Adrenal gland (tissue), 12 donors: ENCODE measurements around the gene GFM1. TPM values are rescaled to one million over a fixed set of nuclear protein-coding genes. Genes with fewer than 3 reads are reported as not detected.

Experiments
- DNase-seq, 7 donors: peaks; one replicate each; pipeline ENCODE4 v3.0.0-alpha.2; 2019 to 2020
- H3K27ac ChIP-seq, 5 donors: fragments of 200-600 bp; sonication (generic) in 4 of 5; 1 replicate in 3 of 5; 2 replicates in 2 of 5; pipeline versions ENCODE4 v1.5.1 to v1.8.0; 2016 to 2020; ENCODE audit warnings: mild to moderate bottlenecking in 1 of 5
- H3K27me3 ChIP-seq: fragments of 200-600 bp; 2 replicates; pipeline ENCODE4 v1.8.0; 2021
- H3K36me3 ChIP-seq, 2 donors: fragments of 200-600 bp; replicated peaks in 1 of 2; 1 replicate in 1 of 2; 2 replicates in 1 of 2; pipeline versions ENCODE4 v1.5.1 to v1.8.0; 2018 to 2022
- H3K4me1 ChIP-seq, 2 donors: fragments of 200-600 bp; replicated peaks in 1 of 2; 1 replicate in 1 of 2; 2 replicates in 1 of 2; pipeline versions ENCODE4 v1.5.1 to v1.8.0; 2018 to 2021
- H3K4me3 ChIP-seq, 4 donors: fragments of 200-600 bp; sonication (generic) in 3 of 4; one replicate each; pipeline ENCODE4 v1.5.1; 2016 to 2018
- H3K9me3 ChIP-seq, 3 donors: fragments of 200-600 bp; sonication (generic) in 1 of 3; replicated peaks in 1 of 3; 1 replicate in 2 of 3; 2 replicates in 1 of 3; pipeline versions ENCODE4 v1.5.1 to v1.8.0; 2016 to 2021
- CTCF ChIP-seq, 6 experiments: fragments of 450-650 bp in 4 of 6; fragments of 200-600 bp in 2 of 6; sonication (generic) in 1 of 6; IDR thresholded peaks; 1 replicate in 5 of 6; 2 replicates in 1 of 6; pipeline versions ENCODE4 v1.5.1 to v1.8.0; 2016 to 2021; ENCODE audit warnings: antibody characterized with exemption in 6 of 6, mild to moderate bottlenecking in 2 of 6, moderate library complexity in 1 of 6
- POLR2A ChIP-seq, 2 donors: fragments of 450-650 bp; IDR thresholded peaks; one replicate each; pipeline ENCODE4 v1.6.1; 2017; ENCODE audit warnings: antibody characterized with exemption in 2 of 2, mild to moderate bottlenecking in 2 of 2, moderate library complexity in 1 of 2
- WGBS, 4 donors: extraction: QIAGEN DNeasy Blood & Tissue Kit in 2 of 4; methylation state at CpG; one replicate each; pipeline versions ENCODE4 v1.1.5 to v1.1.7; 2013 to 2017; 5-methylcytosine and 5-hydroxymethylcytosine counted together
- intact Hi-C, 2 donors: fragments of 100-400 bp; cut with DNase I; formaldehyde crosslinking; loops; one replicate each; pipeline versions ENCODE4 v1.14.1 to v1.15.0; 2022 to 2023
- polyA plus RNA-seq, 3 donors: library from polyadenylated mRNA; stranded (reverse); fragments of 200-250 nt in 2 of 3; fragments of 350-450 nt in 1 of 3; fragmentation: Illumina TruSeq in 1 of 3; extraction: RNeasy Lipid Tissue Mini Kit (QIAGEN cat#74804) in 1 of 3; gene quantifications; one replicate each; pipeline ENCODE4 v1.2.3, GENCODE V29; 2013 to 2014
- total RNA-seq, 9 donors: library from RNA; depleted of rRNA in 4 of 9; stranded (reverse); fragments of >200 nt in 4 of 9; fragments of 120-200 nt in 1 of 9; fragmentation: NEBNext Ultra II Directional in 1 of 9; extraction: Animal tissue kit (Norgen Biotek cat#: 25700) in 1 of 9; gene quantifications; one replicate each; pipeline versions ENCODE4 v1.1.0 to v1.2.4, GENCODE V29; 2013 to 2023
- donor health status: healthy with polysubstance abuse.
- donor health status: Bipolar disorder and iron deficiency.
- donor health status: DM: yes; HTN: yes; CAD: no.
- donor health status: DM: no; HTN: no; CAD: no.
- donor health status: DM: no; HTN: no; CAD: no.
- donor health status: DM: yes; HTN: yes; CAD: no.

The GFM1 gene
- total and polyA plus RNA-seq, 12 donors: 7.3 to 112 (median 56.3) TPM

GRCh38 chr3:158723991-158724390 lies 79.7 kb downstream of the GFM1 start:
- 94 to 97% (median 95%) methylated on average over 5 to 7 of the region's 7 CpGs for WGBS, 4 donors
- intact Hi-C loops: loop anchor here in 1 of 2 donors (10.0 kb wide), 1 partner anchor 49 kb away; the partner anchor contains the start of gene LXN
- no peaks in the 10 kb centered on the region for H3K36me3 ChIP-seq
- H3K27me3 ChIP-seq: no peaks in the 10 kb centered on the region
- no peak overlapping the region for H3K4me3 ChIP-seq
- TF ChIP-seq CTCF (IDR thresholded peaks at IDR 0.05) (no peak), POLR2A (IDR thresholded peaks at IDR 0.05) (no peak)
- peaks cover 9 to 62% of the 10 kb centered on the region in 2 donors for H3K4me1 ChIP-seq
- no peak for DNase-seq
- H3K9me3 ChIP-seq: no peaks in the 10 kb centered on the region
- H3K27ac ChIP-seq: peak overlapping the region in 2 of 5 donors; percentile 26 to 86

- Histone ChIP-seq H3K27me3 (no peaks in the 10 kb centered on the region), H3K36me3 (no peaks in the 10 kb centered on the region), H3K4me1 (peaks cover 9 to 62% of the 10 kb centered on the region in 2 donors), H3K9me3 (no peaks in the 10 kb centered on the region), H3K27ac (peak overlapping the region; percentile 16 to 86 (median 27)), H3K4me3 (no peak overlapping the region)
- DNase-seq: peak in 6 of 7 donors; percentile 61 to 86 (median 78)
- intact Hi-C loops: loop anchor here in 1 of 2 donors (10.0 kb wide), 1 partner anchor 51 kb away; the partner anchor contains the start of gene LXN
- 18 to 27% (median 23%) methylated on average over 9 of the region's 9 CpGs for WGBS, 4 donors
- TF ChIP-seq POLR2A (IDR thresholded peaks at IDR 0.05): no peak
- no peak for TF ChIP-seq CTCF (IDR thresholded peaks at IDR 0.05)
Measured at GRCh38 chr3:158725348-158726011, 81.2 kb downstream of the GFM1 start.

GRCh38 chr3:158727206-158728060 lies 83.1 kb downstream of the GFM1 start:
- DNase-seq: peak; percentile 53 to 81 (median 65)
- Histone ChIP-seq H3K36me3 (no peaks in the 10 kb centered on the region), H3K9me3 (no peaks in the 10 kb centered on the region), H3K4me3 (peak overlapping the region in 1 of 4 donors; percentile 32), H3K4me1 (peaks cover 14 to 69% of the 10 kb centered on the region in 2 donors), H3K27me3 (no peaks in the 10 kb centered on the region), H3K27ac (peak overlapping the region in 2 of 5 donors; percentile 24 to 86)
- TF ChIP-seq POLR2A (IDR thresholded peaks at IDR 0.05): no peak
- peak; percentile 84 to 95 (median 87) for TF ChIP-seq CTCF (IDR thresholded peaks at IDR 0.05)
- 29 to 34% (median 30%) methylated on average over 10 of the region's 10 CpGs for WGBS, 4 donors
- intact Hi-C loops: loop anchor here in 1 of 2 donors (2.0 to 10.0 kb wide), 2 partner anchors 53 to 63 kb away; partner anchors contain the start of gene LXN

GRCh38 chr3:158728061-158728377 lies 83.7 kb downstream of the GFM1 start:
- Histone ChIP-seq H3K4me1 (peaks cover 11 to 63% of the 10 kb centered on the region in 2 donors), H3K4me3 (peak overlapping the region in 1 of 4 donors; percentile 32), H3K27ac (peak overlapping the region in 1 of 5 donors; percentile 24), H3K36me3 (no peaks in the 10 kb centered on the region), H3K9me3 (no peaks in the 10 kb centered on the region), H3K27me3 (no peaks in the 10 kb centered on the region)
- intact Hi-C loops: loop anchor here in 1 of 2 donors (2.0 to 10.0 kb wide), 2 partner anchors 53 to 63 kb away; partner anchors contain the start of gene LXN
- TF ChIP-seq CTCF (IDR thresholded peaks at IDR 0.05) (peak in 1 of 6 experiments; percentile 4), POLR2A (IDR thresholded peaks at IDR 0.05) (no peak)
- whole genome bisulfite sequencing, 4 donors: 37 to 54% (median 47%) methylated on average over 4 of the region's 4 CpGs
- DNase-seq: no peak
